GM21619 (cell line): Measurements from ENCODE around the gene TFB2M.
"Not testable (repeated sequence)": the region's sequence is repeated elsewhere in the genome, so short reads cannot be mapped to it uniquely, and the experiment has no call there.

Source experiments
- ATAC-seq: cut with Tn5 transposase; IDR thresholded peaks from one replicate; pipeline ENCODE4 v1.9.1; 2021; ENCODE audit not compliant: unreplicated experiment

The TFB2M gene

GRCh38 chr1:246583056-246583440 is 17.0 kb upstream of the TFB2M start:
- ATAC-seq, result no peak

- no peak for ATAC-seq
Observed at GRCh38 chr1:246582301-246583055, 16.4 kb upstream of the TFB2M start.

GRCh38 chr1:246580497-246581370 is 14.7 kb upstream of the TFB2M start:
- ATAC-seq, result no peak

- ATAC-seq, result peak; percentile 79
Observed at GRCh38 chr1:246579818-246580217, 13.8 kb upstream of the TFB2M start.

GRCh38 chr1:246577720-246578106 is 11.7 kb upstream of the TFB2M start:
- ATAC-seq, result no peak

- no peak for ATAC-seq
Observed at GRCh38 chr1:246577082-246577719, 11.1 kb upstream of the TFB2M start.

- no peak for ATAC-seq
Observed at GRCh38 chr1:246576709-246577032, 10.6 kb upstream of the TFB2M start.

- ATAC-seq, result no peak
Observed at GRCh38 chr1:246573491-246573890, 7.4 kb upstream of the TFB2M start.

GRCh38 chr1:246572785-246573184 is 6.7 kb upstream of the TFB2M start:
- no peak for ATAC-seq

GRCh38 chr1:246571953-246572352 is 5.9 kb upstream of the TFB2M start:
- ATAC-seq, result no peak

GRCh38 chr1:246571309-246571708 is 5.2 kb upstream of the TFB2M start:
- ATAC-seq, result not testable (repeated sequence)

GRCh38 chr1:246569248-246570238 is 3.5 kb upstream of the TFB2M start:
- no peak for ATAC-seq

- ATAC-seq, result no peak
Observed at GRCh38 chr1:246567646-246568235, 1.7 kb upstream of the TFB2M start.

- ATAC-seq, result peak; percentile 12
Observed at GRCh38 chr1:246566813-246567645, 968 bp upstream of the TFB2M start.

- no peak for ATAC-seq
Observed at GRCh38 chr1:246565751-246566127, 322 bp downstream of the TFB2M start.

- no peak for ATAC-seq
Observed at GRCh38 chr1:246564839-246565750, 966 bp downstream of the TFB2M start.

GRCh38 chr1:246560833-246561232 is 5.2 kb downstream of the TFB2M start:
- not testable (repeated sequence) for ATAC-seq

GRCh38 chr1:246559310-246559709 is 6.8 kb downstream of the TFB2M start:
- no peak for ATAC-seq
